Measurements from ENCODE around the gene RAB4A.

The RAB4A gene

GRCh38 chr1:229251185-229251584 is 19.7 kb upstream of the RAB4A start:
- in situ Hi-C loops (cut with HindIII; ENCODE audit: low sequenced_read_pairs), result no loop called here
- no peak overlapping the region for H3K4me3 ChIP-seq (ENCODE audit: low read depth, low read length)
- no peak for DNase-seq (ENCODE audit: low read depth)
- TF ChIP-seq CTCF (IDR thresholded peaks at IDR 0.05; ENCODE audit: low read depth, low read length, missing control alignments), result no peak

GRCh38 chr1:229252228-229252984 is 18.5 kb upstream of the RAB4A start:
- no peak for TF ChIP-seq CTCF (IDR thresholded peaks at IDR 0.05; ENCODE audit: low read depth, low read length, missing control alignments)
- in situ Hi-C loops (cut with HindIII; ENCODE audit: low sequenced_read_pairs), result no loop called here
- DNase-seq (ENCODE audit: low read depth), result no peak
- no peak overlapping the region for H3K4me3 ChIP-seq (ENCODE audit: low read depth, low read length)

GRCh38 chr1:229253151-229253974 is 17.5 kb upstream of the RAB4A start:
- DNase-seq (ENCODE audit: low read depth), result peak; percentile 39
- in situ Hi-C loops (cut with HindIII; ENCODE audit: low sequenced_read_pairs), result no loop called here
- no peak for TF ChIP-seq CTCF (IDR thresholded peaks at IDR 0.05; ENCODE audit: low read depth, low read length, missing control alignments)
- no peak overlapping the region for H3K4me3 ChIP-seq (ENCODE audit: low read depth, low read length)

GRCh38 chr1:229254910-229255541 is 15.9 kb upstream of the RAB4A start:
- TF ChIP-seq CTCF (IDR thresholded peaks at IDR 0.05; ENCODE audit: low read depth, low read length, missing control alignments), result peak; percentile 25
- no peak overlapping the region for H3K4me3 ChIP-seq (ENCODE audit: low read depth, low read length)
- DNase-seq (ENCODE audit: low read depth), result no peak
- in situ Hi-C loops (cut with HindIII; ENCODE audit: low sequenced_read_pairs), result no loop called here

- no peak overlapping the region for H3K4me3 ChIP-seq (ENCODE audit: low read depth, low read length)
- in situ Hi-C loops (cut with HindIII; ENCODE audit: low sequenced_read_pairs), result no loop called here
- peak; percentile 68 for TF ChIP-seq CTCF (IDR thresholded peaks at IDR 0.05; ENCODE audit: low read depth, low read length, missing control alignments)
- DNase-seq (ENCODE audit: low read depth), result peak; percentile 57
These were observed 12.7 kb upstream of the RAB4A start for GRCh38 chr1:229258031-229258756.

- no peak for DNase-seq (ENCODE audit: low read depth)
- in situ Hi-C loops (cut with HindIII; ENCODE audit: low sequenced_read_pairs), result no loop called here
- TF ChIP-seq CTCF (IDR thresholded peaks at IDR 0.05; ENCODE audit: low read depth, low read length, missing control alignments), result no peak
- H3K4me3 ChIP-seq (ENCODE audit: low read depth, low read length), result no peak overlapping the region
These were observed 12.2 kb upstream of the RAB4A start for GRCh38 chr1:229258757-229259060.

Data from astrocyte of the cerebellum (primary cell).